Loucy (cell line): ENCODE results near the gene MIA2.

Experiments used
- CTCF ChIP-seq: fragments of 200-600 bp; sonication (generic); conservative IDR thresholded peaks from 2 replicates; pipeline ENCODE4 v1.5.1; 2014; ENCODE audit warnings: mild to moderate bottlenecking, antibody characterized with exemption, low read length
- EZH2phosphoT487 ChIP-seq: fragments of 200-600 bp; IDR thresholded peaks from 2 replicates; pipeline ENCODE4 v1.6.1; 2018; ENCODE audit warnings: antibody characterized with exemption, mild to moderate bottlenecking, moderate library complexity, borderline replicate concordance

GRCh38 chr14:39291701-39292100 lies 58.0 kb downstream of the MIA2 start:
- TF ChIP-seq CTCF (no peak), EZH2phosphoT487 (no peak)
